Body of pancreas (tissue), 4 donors: ENCODE results near the gene CEBPG.

Experiments used
- CTCF ChIP-seq, 7 experiments: fragments of 450-650 bp in 4 of 7; fragments of 200-600 bp in 3 of 7; sonication (generic) in 3 of 7; IDR thresholded peaks; one replicate each; pipeline ENCODE4 v1.5.1; 2016 to 2019; ENCODE audit warnings: antibody characterized with exemption in 7 of 7
- POLR2A ChIP-seq, 3 donors: fragments of 450-650 bp; IDR thresholded peaks; one replicate each; pipeline ENCODE4 v1.6.1; 2016; ENCODE audit warnings: antibody characterized with exemption in 3 of 3, mild to moderate bottlenecking in 2 of 3

DNA sequence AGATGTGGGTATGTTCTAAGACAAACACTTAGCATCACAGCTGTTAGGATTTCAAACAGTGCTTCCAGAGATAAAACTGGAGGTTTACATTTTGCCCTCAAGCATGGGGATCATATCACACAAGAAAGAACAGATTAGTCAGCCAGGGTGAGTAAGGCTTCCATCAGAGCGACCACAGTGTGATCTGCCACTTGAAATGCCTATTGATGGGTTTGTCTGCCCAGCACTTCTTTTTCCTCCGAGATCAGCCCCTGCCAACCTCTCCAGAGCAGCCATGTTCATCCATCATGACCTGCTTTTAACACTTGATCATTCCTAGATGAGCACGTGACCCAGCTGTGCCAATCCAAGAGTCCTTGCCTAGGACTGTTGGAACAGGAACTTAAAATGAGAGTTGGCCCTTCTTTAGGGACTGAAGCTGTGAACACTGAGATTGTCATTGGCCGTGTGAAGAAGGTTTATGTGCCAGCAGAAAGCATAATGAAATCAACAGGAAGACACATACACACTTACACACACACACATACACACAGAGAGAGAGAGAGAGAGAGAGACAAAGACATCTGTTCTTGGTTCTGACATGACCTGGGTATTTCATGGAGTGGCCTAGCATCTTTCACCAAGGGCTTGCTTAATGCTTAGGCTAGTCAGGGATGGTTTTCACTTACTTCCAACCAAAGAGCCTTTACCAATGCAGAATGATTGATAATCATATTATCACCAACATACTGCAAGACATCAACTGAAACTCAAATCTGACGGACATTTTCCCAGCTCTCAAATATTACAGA, 5.2 kb upstream of the CEBPG start:
- no peak for TF ChIP-seq CTCF (IDR thresholded peaks at IDR 0.05)
- no peak for TF ChIP-seq POLR2A (IDR thresholded peaks at IDR 0.05)
